H9 (cell line): ENCODE results near the gene SERINC3. TPM values are rescaled to one million over a fixed set of nuclear protein-coding genes. Genes with fewer than 3 reads are reported as not detected.

Experiments used
- DNase-seq: peaks from one replicate; pipeline ENCODE4 v3.0.0-alpha.2; 2017
- H2AFZ ChIP-seq: one replicate; pipeline ENCODE4 v1.6.1; 2013; ENCODE audit warnings: mild to moderate bottlenecking, low read length, control low read depth, moderate library complexity
- H2AK5ac ChIP-seq: 2 replicates; pipeline ENCODE4 v1.6.1; 2013; ENCODE audit warnings: low read length, control low read depth, mixed read lengths; ENCODE audit not compliant: insufficient read length
- H2BK120ac ChIP-seq: one replicate; pipeline ENCODE4 v1.6.1; 2013; ENCODE audit warnings: low read depth, mild to moderate bottlenecking, low read length, control low read depth, inconsistent platforms; ENCODE audit not compliant: poor library complexity, severe bottlenecking
- H2BK12ac ChIP-seq: 2 replicates; pipeline ENCODE4 v1.6.1; 2013; ENCODE audit warnings: low read length, control low read depth, mixed read lengths, low read depth; ENCODE audit not compliant: insufficient read length
- H2BK15ac ChIP-seq: 2 replicates; pipeline ENCODE4 v1.6.1; 2013; ENCODE audit warnings: low read depth, low read length, control low read depth
- H2BK20ac ChIP-seq: one replicate; pipeline ENCODE4 v1.6.1; 2013; ENCODE audit warnings: low read depth, mild to moderate bottlenecking, low read length, control low read depth, inconsistent platforms; ENCODE audit not compliant: poor library complexity, severe bottlenecking
- H2BK5ac ChIP-seq: 2 replicates; pipeline ENCODE4 v1.6.1; 2013; ENCODE audit warnings: low read length, control low read depth, mixed read lengths; ENCODE audit not compliant: insufficient read length
- H3K14ac ChIP-seq: 2 replicates; pipeline ENCODE4 v1.6.1; 2013; ENCODE audit warnings: low read length, control low read depth; ENCODE audit not compliant: insufficient read depth
- H3K18ac ChIP-seq: 2 replicates; pipeline ENCODE4 v1.6.1; 2013; ENCODE audit warnings: low read depth, mild to moderate bottlenecking, mixed read lengths, low read length, control low read depth; ENCODE audit not compliant: insufficient read length
- H3K23ac ChIP-seq: 2 replicates; pipeline ENCODE4 v1.6.1; 2013; ENCODE audit warnings: low read length, control low read depth, mixed read lengths, low read depth; ENCODE audit not compliant: insufficient read length
- H3K23me2 ChIP-seq: 2 replicates; pipeline ENCODE4 v1.6.1; 2013; ENCODE audit warnings: low read depth, mild to moderate bottlenecking, mixed read lengths, low read length, control low read depth; ENCODE audit not compliant: insufficient read length, poor library complexity, severe bottlenecking
- H3K27ac ChIP-seq: 2 replicates; pipeline ENCODE4 v1.5.1; 2013; ENCODE audit warnings: low read length, control low read depth, mixed read lengths, low read depth; ENCODE audit not compliant: insufficient read length
- H3K27me3 ChIP-seq: 2 replicates; pipeline ENCODE4 v1.6.1; 2013; ENCODE audit warnings: low read length, control low read depth, inconsistent platforms; ENCODE audit not compliant: insufficient read depth
- H3K4ac ChIP-seq: 2 replicates; pipeline ENCODE4 v1.6.1; 2013; ENCODE audit warnings: low read depth, mild to moderate bottlenecking, control low read depth, inconsistent platforms, low read length, moderate library complexity
- H3K4me1 ChIP-seq: 2 replicates; pipeline ENCODE4 v1.6.1; 2013; ENCODE audit warnings: low read length, control low read depth, inconsistent platforms; ENCODE audit not compliant: insufficient read depth
- H3K4me2 ChIP-seq: 2 replicates; pipeline ENCODE4 v1.6.1; 2013; ENCODE audit warnings: low read length, control low read depth, mixed read lengths; ENCODE audit not compliant: insufficient read length, insufficient read depth
- H3K56ac ChIP-seq: 2 replicates; pipeline ENCODE4 v1.6.1; 2013; ENCODE audit warnings: low read depth, mild to moderate bottlenecking, mixed read lengths, low read length, control low read depth; ENCODE audit not compliant: insufficient read length
- H3K79me1 ChIP-seq: 2 replicates; pipeline ENCODE4 v1.6.1; 2013; ENCODE audit warnings: low read depth, mild to moderate bottlenecking, moderate library complexity, low read length, control low read depth, inconsistent platforms; ENCODE audit not compliant: insufficient read depth, poor library complexity, severe bottlenecking
- H3K79me2 ChIP-seq: 2 replicates; pipeline ENCODE4 v1.6.1; 2013; ENCODE audit warnings: low read length, control low read depth, inconsistent platforms; ENCODE audit not compliant: insufficient read depth
- H3K9ac ChIP-seq: 2 replicates; pipeline ENCODE4 v1.6.1; 2013; ENCODE audit warnings: low read length, control low read depth, mixed read lengths; ENCODE audit not compliant: insufficient read length; ENCODE audit errors: extremely low read depth
- H3K9me3 ChIP-seq: one replicate; pipeline ENCODE4 v1.6.1; 2013; ENCODE audit warnings: low read depth, low read length, inconsistent platforms; ENCODE audit not compliant: control insufficient read depth
- H3T11ph ChIP-seq: one replicate; pipeline ENCODE4 v1.6.1; 2013; ENCODE audit warnings: mild to moderate bottlenecking, low read length, control low read depth, inconsistent platforms
- H4K20me1 ChIP-seq: one replicate; pipeline ENCODE4 v1.6.1; 2013; ENCODE audit not compliant: control insufficient read depth, insufficient read length, insufficient read depth
- H4K5ac ChIP-seq: 2 replicates; pipeline ENCODE4 v1.6.1; 2013; ENCODE audit warnings: low read depth, mild to moderate bottlenecking, mixed read lengths, low read length, control low read depth; ENCODE audit not compliant: insufficient read length
- H4K8ac ChIP-seq: replicated peaks from 2 replicates; pipeline ENCODE4 v1.6.1; 2013; ENCODE audit warnings: low read length, control low read depth, mixed read lengths, low read depth; ENCODE audit not compliant: insufficient read length
- H4K91ac ChIP-seq: 2 replicates; pipeline ENCODE4 v1.6.1; 2013; ENCODE audit warnings: low read depth, mild to moderate bottlenecking, moderate library complexity, mixed read lengths, low read length, control low read depth; ENCODE audit not compliant: insufficient read length
- H3K27ac Mint-ChIP-seq, 3 experiments: 2 replicates in 2 of 3; 3 replicates in 1 of 3; pipeline ENCODE4 v1.8.0; 2020 to 2021; ENCODE audit warnings: mixed read lengths in 3 of 3, mild to moderate bottlenecking in 1 of 3, moderate library complexity in 1 of 3
- H3K27me3 Mint-ChIP-seq: 2 replicates; pipeline ENCODE4 v1.8.0; 2021; ENCODE audit warnings: low read depth, mild to moderate bottlenecking, moderate library complexity, mixed read lengths
- H3K36me3 Mint-ChIP-seq, 3 experiments: 2 replicates in 2 of 3; 3 replicates in 1 of 3; pipeline ENCODE4 v1.8.0; 2020 to 2021; ENCODE audit warnings: low read depth in 3 of 3, mixed read lengths in 3 of 3; ENCODE audit not compliant: insufficient read depth in 1 of 3
- H3K4me1 Mint-ChIP-seq, 2 experiments: 2 replicates each; pipeline ENCODE4 v1.8.0; 2020; ENCODE audit warnings: mixed read lengths in 2 of 2
- H3K4me3 Mint-ChIP-seq, 2 experiments: 2 replicates in 1 of 2; 3 replicates in 1 of 2; pipeline ENCODE4 v1.8.0; 2020 to 2021; ENCODE audit warnings: mild to moderate bottlenecking in 2 of 2, mixed read lengths in 2 of 2, moderate library complexity in 1 of 2
- H3K9me3 Mint-ChIP-seq, 2 experiments: 2 replicates in 1 of 2; 3 replicates in 1 of 2; pipeline ENCODE4 v1.8.0; 2020; ENCODE audit warnings: mild to moderate bottlenecking in 2 of 2, mixed read lengths in 2 of 2, moderate library complexity in 1 of 2
- CTCF ChIP-seq: fragments of 200-600 bp; sonication (generic); conservative IDR thresholded peaks from 3 replicates; pipeline ENCODE4 v1.8.0; 2021; ENCODE audit warnings: antibody characterized with exemption, mild to moderate bottlenecking
- WGBS: extraction: QIAGEN DNeasy Blood & Tissue Kit; methylation state at CpG from one replicate; pipeline ENCODE4 v1.1.7; 2013; ENCODE audit warnings: missing lambda C conversion rate, low lambda C conversion rate, mixed read lengths; ENCODE audit not compliant: insufficient read length; ENCODE audit errors: extremely low coverage; 5-methylcytosine and 5-hydroxymethylcytosine counted together
- total RNA-seq: library from RNA; stranded (reverse); gene quantifications from 2 replicates; pipeline ENCODE4 v1.2.1, GENCODE V29; 2021

Gene SERINC3
- total RNA-seq, 1 experiment from 2014 or later = 41.5 TPM

GRCh38 chr20:44570367-44570766 lies 48.5 kb upstream of the SERINC3 start:
- H3K4me1 Mint-ChIP-seq = 0 out of 4 replicates have a peak, but pooled peaks cover 0 to 4% of the 10 kb centered on the region in 2 experiments
- Histone ChIP-seq H2AFZ (no peak overlapping the region), H3K79me1 (no peaks in the 10 kb centered on the region), H3K23me2 (no peaks in the 10 kb centered on the region), H2BK5ac (no peak overlapping the region), H3K4me1 (no peaks in the 10 kb centered on the region), H3K79me2 (no peaks in the 10 kb centered on the region), H3T11ph (no peak overlapping the region), H3K18ac (no peak overlapping the region), H4K91ac (no peak overlapping the region), H3K4ac (no peak overlapping the region), H3K23ac (no peak overlapping the region), H3K14ac (no peak overlapping the region), H2AK5ac (no peak overlapping the region), H4K5ac (no peak overlapping the region), H2BK15ac (no peak overlapping the region), H2BK120ac (no peak overlapping the region), H3K27ac (no peak overlapping the region), H2BK20ac (no peak overlapping the region), H2BK12ac (no peak overlapping the region), H3K9ac (no peak overlapping the region), H4K8ac (no peak overlapping the region), H4K20me1 (no peaks in the 10 kb centered on the region), H3K56ac (no peak overlapping the region), H3K9me3 (no peaks in the 10 kb centered on the region), H3K27me3 (no peaks in the 10 kb centered on the region), H3K4me2 (no peak overlapping the region)
- no peak for TF ChIP-seq CTCF
- whole genome bisulfite sequencing = no CpG with 5 or more reads among the region's 1 CpG
- no peak overlapping the region for H3K4me3 Mint-ChIP-seq
- H3K36me3 Mint-ChIP-seq = no peaks in the 10 kb centered on the region
- H3K9me3 Mint-ChIP-seq = no peaks in the 10 kb centered on the region
- no peak for DNase-seq
- no peak overlapping the region for H3K27ac Mint-ChIP-seq
- H3K27me3 Mint-ChIP-seq = no peaks in the 10 kb centered on the region
